Measurements from ENCODE around the gene HPS4.
"Not testable (repeated sequence)": the region's sequence is repeated elsewhere in the genome, so short reads cannot be mapped to it uniquely, and the experiment has no call there.

The HPS4 gene

DNA sequence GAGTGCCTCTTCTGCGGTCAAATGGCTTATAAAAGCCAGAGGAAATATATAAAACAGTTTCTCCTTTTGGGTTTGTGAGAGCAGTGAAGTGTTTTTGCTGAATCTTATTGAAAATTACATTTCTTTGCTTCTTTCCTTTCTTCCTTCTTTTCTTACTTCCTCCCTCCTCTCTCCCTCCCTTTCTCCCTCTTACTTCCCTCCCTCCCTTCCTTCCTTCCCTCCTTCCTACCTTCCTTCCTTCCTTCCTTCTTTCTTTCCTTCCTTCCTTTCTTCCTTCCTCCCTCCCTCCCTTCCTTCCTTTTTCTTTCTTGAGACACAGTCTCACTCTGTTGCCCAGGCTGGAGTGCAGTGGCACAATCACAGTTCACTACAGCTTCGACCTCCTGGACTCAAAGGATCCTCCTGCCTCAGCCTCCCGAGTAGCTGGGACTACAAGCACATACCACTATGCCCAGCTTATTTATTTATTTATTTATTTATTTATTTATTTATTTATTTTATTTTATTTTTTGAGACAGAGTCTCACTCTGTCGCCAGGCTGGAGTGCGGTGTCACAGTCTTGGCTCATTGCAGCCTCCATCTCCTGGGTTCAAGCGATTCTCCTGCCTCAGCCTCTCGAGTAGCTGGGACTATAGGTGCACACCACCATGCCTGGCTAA is 74.9 kb downstream of the HPS4 start:
- not testable (repeated sequence) for DNase-seq

DNA sequence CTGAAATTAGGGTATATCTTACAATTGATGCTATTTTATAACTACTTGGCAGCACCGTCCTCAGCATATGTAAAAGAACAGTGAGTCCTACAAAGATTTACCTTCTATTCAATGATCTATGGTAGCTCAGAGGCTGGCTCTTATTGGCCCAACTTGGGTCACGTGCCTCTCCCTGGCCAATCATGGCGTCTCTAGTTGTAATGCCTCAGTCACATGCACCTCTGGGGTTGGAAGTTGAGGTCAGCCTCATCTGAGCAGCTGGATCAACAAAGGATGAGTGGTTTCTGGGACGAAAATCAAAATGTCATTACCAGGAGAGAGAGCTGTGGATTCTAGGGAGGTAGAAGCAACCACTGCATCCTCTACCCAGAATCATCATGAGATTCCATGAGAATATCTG is 77.5 kb downstream of the HPS4 start:
- DNase-seq: no peak

GRCh38 chr22:26404851-26405421 is 78.6 kb downstream of the HPS4 start:
- no peak for DNase-seq

DNA sequence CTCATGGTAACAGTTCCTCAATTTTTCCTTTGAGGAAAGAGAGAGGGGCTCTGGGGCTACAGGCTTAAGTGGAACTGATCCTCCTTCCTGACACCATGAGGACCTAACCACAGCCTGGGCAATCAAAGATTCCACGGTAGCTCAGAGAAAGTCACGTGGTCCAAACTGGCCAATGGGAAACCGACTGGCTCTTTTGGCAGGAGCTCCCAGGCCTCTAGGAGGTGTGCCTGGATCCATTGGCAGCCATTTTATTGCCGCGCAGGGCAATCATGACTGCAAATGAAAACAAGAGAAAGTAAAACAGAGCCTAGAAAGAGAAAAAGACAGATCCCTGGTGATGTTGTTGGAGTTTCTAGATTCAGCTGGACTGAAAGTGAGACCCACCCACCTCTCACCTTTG is 81.9 kb downstream of the HPS4 start:
- DNase-seq: no peak

Data from effector CD8-positive, alpha-beta T cell (primary cell).